Astrocyte (in vitro differentiated cells and primary cell): Measurements from ENCODE around the gene CCDC57.

Experiments used
- CTCF ChIP-seq: IDR thresholded peaks from 2 replicates; pipeline ENCODE4 v1.5.1; 2011; ENCODE audit warnings: low read depth, mild to moderate bottlenecking, inconsistent platforms, low read length, moderate library complexity; ENCODE audit not compliant: insufficient read depth
- EZH2 ChIP-seq: IDR thresholded peaks from 2 replicates; pipeline ENCODE4 v1.6.1; 2012; ENCODE audit warnings: mild to moderate bottlenecking, low read length, inconsistent platforms; ENCODE audit not compliant: insufficient read depth

GRCh38 chr17:82149401-82150099 lies 63.1 kb downstream of the CCDC57 start:
- TF ChIP-seq EZH2 (no peak), CTCF (no peak)
